Neural cell (in vitro differentiated cells): Measurements from ENCODE around the gene LSM12. TPM values are rescaled to one million over a fixed set of nuclear protein-coding genes. Genes with fewer than 3 reads are reported as not detected.

Experiments
- H2AFZ ChIP-seq: fragments of 200-600, 300-800 bp; sonication (generic), shearing (Covaris generic); 2 replicates; pipeline ENCODE4 v1.6.0; 2014; ENCODE audit warnings: low read depth, mild to moderate bottlenecking, antibody characterized with exemption, low read length, moderate library complexity
- H3F3A ChIP-seq: fragments of 200-600 bp; shearing (Covaris generic); 2 replicates; pipeline ENCODE4 v1.6.1; 2016; ENCODE audit warnings: mild to moderate bottlenecking, moderate library complexity, mixed read lengths, antibody characterized with exemption, low read length; ENCODE audit not compliant: insufficient read depth, poor library complexity, severe bottlenecking
- H3K27ac ChIP-seq: fragments of 200-600, 300-800 bp; sonication (generic), shearing (Covaris generic); 2 replicates; pipeline ENCODE4 v1.5.1; 2014; ENCODE audit warnings: mild to moderate bottlenecking, low read length, moderate library complexity
- H3K27me3 ChIP-seq: fragments of 300-800, 200-600 bp; sonication (generic), shearing (Covaris generic); 2 replicates; pipeline ENCODE4 v1.6.0; 2014; ENCODE audit warnings: mild to moderate bottlenecking, low read depth, low read length, moderate library complexity; ENCODE audit not compliant: insufficient read depth
- H3K36me3 ChIP-seq: fragments of 300-800, 200-600 bp; sonication (generic), shearing (Covaris generic); 2 replicates; pipeline ENCODE4 v1.5.1; 2014; ENCODE audit warnings: mild to moderate bottlenecking, antibody characterized with exemption, low read length, moderate library complexity; ENCODE audit not compliant: insufficient read depth
- H3K4me2 ChIP-seq: fragments of 300-800, 200-600 bp; sonication (generic), shearing (Covaris generic); 2 replicates; pipeline ENCODE4 v1.6.0; 2014; ENCODE audit warnings: mild to moderate bottlenecking, low read length
- H3K4me3 ChIP-seq: fragments of 300-800, 200-600 bp; sonication (generic), shearing (Covaris generic); 2 replicates; pipeline ENCODE4 v1.5.1; 2014; ENCODE audit warnings: mild to moderate bottlenecking, low read length, moderate library complexity
- H3K79me2 ChIP-seq: fragments of 200-600 bp; shearing (Covaris generic); replicated peaks from 2 replicates; pipeline ENCODE4 v1.6.0; 2014; ENCODE audit warnings: mild to moderate bottlenecking, low read length, moderate library complexity; ENCODE audit not compliant: insufficient read depth
- H3K9ac ChIP-seq: fragments of 300-800, 200-600 bp; sonication (generic), shearing (Covaris generic); 2 replicates; pipeline ENCODE4 v1.6.1; 2016; ENCODE audit warnings: mild to moderate bottlenecking, low read length, mixed read lengths
- H3K9me2 ChIP-seq: fragments of 200-600 bp; shearing (Covaris generic); 2 replicates; pipeline ENCODE4 v1.6.1; 2016; ENCODE audit warnings: mild to moderate bottlenecking, low read length, mixed read lengths; ENCODE audit not compliant: insufficient read depth
- H3K9me3 ChIP-seq: fragments of 200-600, 300-800 bp; sonication (generic), shearing (Covaris generic); 2 replicates; pipeline ENCODE4 v1.6.1; 2016; ENCODE audit warnings: mild to moderate bottlenecking, mixed run types, low read length, moderate library complexity, mixed read lengths
- H4K20me1 ChIP-seq: fragments of 200-600 bp; shearing (Covaris generic); 2 replicates; pipeline ENCODE4 v1.6.1; 2016; ENCODE audit warnings: mild to moderate bottlenecking, mixed run types; ENCODE audit not compliant: insufficient read depth
- EP300 ChIP-seq: fragments of 450-650 bp; conservative IDR thresholded peaks from 2 replicates; pipeline ENCODE4 v1.6.1; 2014; ENCODE audit warnings: antibody characterized with exemption, mild to moderate bottlenecking, moderate library complexity; ENCODE audit not compliant: poor library complexity, severe bottlenecking
- EZH2 ChIP-seq: fragments of 200-600, 300-800 bp; shearing (Covaris generic), sonication (generic); IDR thresholded peaks from 2 replicates; pipeline ENCODE4 v1.6.1; 2014; ENCODE audit warnings: antibody characterized with exemption, low read length, borderline replicate concordance, mild to moderate bottlenecking; ENCODE audit not compliant: insufficient read depth, poor library complexity, severe bottlenecking
- MXI1 ChIP-seq: fragments of 450-650 bp; conservative IDR thresholded peaks from 2 replicates; pipeline ENCODE4 v1.6.1; 2014; ENCODE audit warnings: antibody characterized with exemption, mild to moderate bottlenecking; ENCODE audit not compliant: poor library complexity, severe bottlenecking
- POLR2AphosphoS5 ChIP-seq: IDR thresholded peaks from 2 replicates; pipeline ENCODE4 v1.6.1; 2012
- RAD21 ChIP-seq: fragments of 450-650 bp; conservative IDR thresholded peaks from 2 replicates; pipeline ENCODE4 v1.6.1; 2014; ENCODE audit warnings: antibody characterized with exemption, mild to moderate bottlenecking, moderate library complexity
- REST ChIP-seq: IDR thresholded peaks from 2 replicates; pipeline ENCODE4 v1.6.1; 2012; ENCODE audit warnings: borderline replicate concordance
- SMC3 ChIP-seq: fragments of 450-650 bp; conservative IDR thresholded peaks from 2 replicates; pipeline ENCODE4 v1.6.1; 2014; ENCODE audit warnings: antibody characterized with exemption, mild to moderate bottlenecking, moderate library complexity; ENCODE audit not compliant: poor library complexity
- TAF1 ChIP-seq: IDR thresholded peaks from 2 replicates; pipeline ENCODE4 v1.6.1; 2012; ENCODE audit warnings: low read depth
- polyA minus RNA-seq: library from RNA; depleted of rRNA, polyadenylated mRNA; stranded (reverse); fragments of >200 nt; gene quantifications from 2 replicates; pipeline ENCODE4 v1.2.3, GENCODE V29; 2014
- polyA plus RNA-seq: library from polyadenylated mRNA; depleted of rRNA; stranded (reverse); fragments of >200 nt; gene quantifications from 2 replicates; pipeline ENCODE4 v1.2.3, GENCODE V29; 2014
- TF ChIP-seq, protein P1 (sequence below): fragments of 450-650 bp; IDR thresholded peaks from 2 replicates; pipeline ENCODE4 v1.5.1; 2014; ENCODE audit warnings: antibody characterized with exemption, mild to moderate bottlenecking, moderate library complexity; ENCODE audit not compliant: poor library complexity, severe bottlenecking

Gene LSM12
- 9.6 and 12.0 TPM in 2 replicates for polyA plus RNA-seq
- polyA minus RNA-seq: 25.2 and 26.8 TPM in 2 replicates

DNA sequence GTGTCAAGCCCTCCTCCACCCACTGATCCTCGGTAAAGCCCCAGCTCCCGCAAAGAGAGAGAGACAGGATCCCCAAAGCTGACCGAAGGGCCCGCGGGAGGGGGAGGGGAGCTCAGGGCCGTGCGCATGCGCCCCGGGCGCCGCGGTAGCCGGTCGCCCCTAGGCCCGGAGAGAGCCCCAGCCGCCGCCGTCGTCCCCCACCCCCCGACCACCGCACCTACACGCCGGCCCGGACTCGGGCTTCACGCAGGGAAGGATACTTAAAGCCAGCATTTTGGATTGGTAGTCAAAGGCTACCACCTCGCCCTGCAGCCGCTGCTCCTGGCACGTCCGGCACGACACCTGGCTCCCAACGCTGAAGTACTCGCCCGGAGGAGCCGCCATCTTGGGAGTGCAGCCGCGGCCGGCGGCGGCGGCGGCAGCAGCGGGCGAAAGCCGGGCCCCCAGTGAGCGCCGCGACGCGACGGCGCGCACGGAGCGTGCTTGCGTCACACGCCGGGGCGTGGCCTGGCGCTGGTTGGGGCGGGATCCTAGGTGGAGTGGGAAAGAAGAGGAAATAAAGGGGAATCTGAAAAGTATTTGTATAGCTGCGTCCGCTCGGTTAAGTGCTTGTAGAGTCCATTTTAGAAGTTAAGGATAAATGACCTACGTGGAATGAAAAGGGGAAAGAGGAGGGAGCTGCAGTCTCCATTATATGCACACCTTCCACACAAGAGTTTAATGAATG is at the start of gene LSM12:
Gene LSM12, minus strand, starts transcription at position 468 of the 727 bp plus-strand sequence. Its CDS starts 84 bp downstream, at position 384.
- H3K36me3 ChIP-seq: no peaks in the 10 kb centered on the region
- H3K9me2 ChIP-seq: no peaks in the 10 kb centered on the region
- peak within 1 kb of the TSS; percentile 73 for H3K4me3 ChIP-seq
- no peaks in the 10 kb centered on the region for H3F3A ChIP-seq
- H3K27ac ChIP-seq: peak within 1 kb of the TSS; percentile 88
- H2AFZ ChIP-seq: peak within 1 kb of the TSS; percentile 14
- peak within 1 kb of the TSS; percentile 83 for H3K9ac ChIP-seq
- H4K20me1 ChIP-seq: no peaks in the 10 kb centered on the region
- no peaks in the 10 kb centered on the region for H3K27me3 ChIP-seq
- peaks cover 40% of the 10 kb centered on the region for H3K79me2 ChIP-seq
- H3K4me2 ChIP-seq: peak within 1 kb of the TSS; percentile 72
- no peaks in the 10 kb centered on the region for H3K9me3 ChIP-seq
- TF ChIP-seq MXI1 (peak; percentile 84), EZH2 (no peak), POLR2AphosphoS5 (peak; percentile 70), SMC3 (peak; percentile 42), REST (peak; percentile 45), EP300 (peak; percentile 72), RAD21 (peak; percentile 34), TAF1 (peak; percentile 63)
- TF ChIP-seq, protein P1, sequence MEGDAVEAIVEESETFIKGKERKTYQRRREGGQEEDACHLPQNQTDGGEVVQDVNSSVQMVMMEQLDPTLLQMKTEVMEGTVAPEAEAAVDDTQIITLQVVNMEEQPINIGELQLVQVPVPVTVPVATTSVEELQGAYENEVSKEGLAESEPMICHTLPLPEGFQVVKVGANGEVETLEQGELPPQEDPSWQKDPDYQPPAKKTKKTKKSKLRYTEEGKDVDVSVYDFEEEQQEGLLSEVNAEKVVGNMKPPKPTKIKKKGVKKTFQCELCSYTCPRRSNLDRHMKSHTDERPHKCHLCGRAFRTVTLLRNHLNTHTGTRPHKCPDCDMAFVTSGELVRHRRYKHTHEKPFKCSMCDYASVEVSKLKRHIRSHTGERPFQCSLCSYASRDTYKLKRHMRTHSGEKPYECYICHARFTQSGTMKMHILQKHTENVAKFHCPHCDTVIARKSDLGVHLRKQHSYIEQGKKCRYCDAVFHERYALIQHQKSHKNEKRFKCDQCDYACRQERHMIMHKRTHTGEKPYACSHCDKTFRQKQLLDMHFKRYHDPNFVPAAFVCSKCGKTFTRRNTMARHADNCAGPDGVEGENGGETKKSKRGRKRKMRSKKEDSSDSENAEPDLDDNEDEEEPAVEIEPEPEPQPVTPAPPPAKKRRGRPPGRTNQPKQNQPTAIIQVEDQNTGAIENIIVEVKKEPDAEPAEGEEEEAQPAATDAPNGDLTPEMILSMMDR: no peak

- peaks cover 41% of the 10 kb centered on the region for H3K79me2 ChIP-seq
- H3F3A ChIP-seq: no peaks in the 10 kb centered on the region
- TF ChIP-seq EP300 (no peak), POLR2AphosphoS5 (no peak), SMC3 (peak; percentile 49), MXI1 (no peak), RAD21 (peak; percentile 52), EZH2 (no peak), REST (no peak), TAF1 (no peak)
- TF ChIP-seq, protein P1: peak; percentile 58
- H3K9ac ChIP-seq: no peak overlapping the region
- H3K36me3 ChIP-seq: no peaks in the 10 kb centered on the region
- H3K27me3 ChIP-seq: no peaks in the 10 kb centered on the region
- H3K9me2 ChIP-seq: no peaks in the 10 kb centered on the region
- no peak overlapping the region for H3K4me3 ChIP-seq
- H3K9me3 ChIP-seq: no peaks in the 10 kb centered on the region
- no peak overlapping the region for H3K27ac ChIP-seq
- H2AFZ ChIP-seq: no peak overlapping the region
- H4K20me1 ChIP-seq: peaks cover 11% of the 10 kb centered on the region
- no peak overlapping the region for H3K4me2 ChIP-seq
These were observed 49.3 kb upstream of the LSM12 start for GRCh38 chr17:44115585-44116415.
